Measurements from ENCODE around the gene TOMM40L. TPM values are rescaled to one million over a fixed set of nuclear protein-coding genes. Genes with fewer than 3 reads are reported as not detected.
"Not testable (repeated sequence)": the region's sequence is repeated elsewhere in the genome, so short reads cannot be mapped to it uniquely, and the experiment has no call there.

Gene TOMM40L
- polyA plus RNA-seq, 1 donor from 2014 or later: 32.5 TPM

- Histone ChIP-seq H3K9me2 (ENCODE audit: insufficient read depth, low read length) (no peaks in the 10 kb centered on the region), H4K20me1 (ENCODE audit: insufficient read depth) (no peaks in the 10 kb centered on the region), H3K36me3 (ENCODE audit: insufficient read depth, low read length) (no peaks in the 10 kb centered on the region), H3K4me2 (ENCODE audit: low read length) (no peak overlapping the region), H2AFZ (ENCODE audit: low read depth, low read length) (no peak overlapping the region), H3F3A (ENCODE audit: insufficient read depth, low read length, poor library complexity, severe bottlenecking) (no peaks in the 10 kb centered on the region), H3K79me2 (replicated peaks; ENCODE audit: insufficient read depth, low read length) (no peaks in the 10 kb centered on the region), H3K9ac (ENCODE audit: low read length) (no peak overlapping the region), H3K9me3 (ENCODE audit: low read length) (no peaks in the 10 kb centered on the region), H3K4me3 (ENCODE audit: low read length) (no peak overlapping the region), H3K27me3 (ENCODE audit: insufficient read depth, low read depth, low read length) (no peaks in the 10 kb centered on the region), H3K27ac (ENCODE audit: low read length) (no peak overlapping the region)
- TF ChIP-seq POLR2AphosphoS5 (IDR thresholded peaks at IDR 0.05) (no peak), MXI1 (conservative IDR thresholded peaks at IDR 0.05; ENCODE audit: poor library complexity, severe bottlenecking) (no peak), REST (IDR thresholded peaks at IDR 0.05; ENCODE audit: borderline replicate concordance) (no peak), EZH2 (IDR thresholded peaks at IDR 0.05; ENCODE audit: borderline replicate concordance, insufficient read depth, low read length, poor library complexity, severe bottlenecking) (no peak), RAD21 (conservative IDR thresholded peaks at IDR 0.05) (no peak), TAF1 (IDR thresholded peaks at IDR 0.05; ENCODE audit: low read depth) (no peak), EP300 (conservative IDR thresholded peaks at IDR 0.05; ENCODE audit: poor library complexity, severe bottlenecking) (no peak), SMC3 (conservative IDR thresholded peaks at IDR 0.05; ENCODE audit: poor library complexity) (no peak), CTCF (IDR thresholded peaks at IDR 0.05; ENCODE audit: poor library complexity, severe bottlenecking) (no peak)
These were observed 25.7 kb downstream of the TOMM40L start for GRCh38 chr1:161251579-161251978.

GRCh38 chr1:161255302-161255701, 29.4 kb downstream of the TOMM40L start:
- not testable (repeated sequence) for H3K9ac ChIP-seq (ENCODE audit: low read length)

GRCh38 chr1:161255955-161256520, 30.2 kb downstream of the TOMM40L start:
- H2AFZ ChIP-seq (ENCODE audit: low read depth, low read length); H4K20me1 ChIP-seq (ENCODE audit: insufficient read depth); H3K9ac ChIP-seq (ENCODE audit: low read length); H3F3A ChIP-seq (ENCODE audit: insufficient read depth, low read length, poor library complexity, severe bottlenecking); H3K9me3 ChIP-seq (ENCODE audit: low read length); H3K36me3 ChIP-seq (ENCODE audit: insufficient read depth, low read length); H3K27ac ChIP-seq (ENCODE audit: low read length); H3K4me2 ChIP-seq (ENCODE audit: low read length); H3K4me3 ChIP-seq (ENCODE audit: low read length); H3K79me2 ChIP-seq (replicated peaks; ENCODE audit: insufficient read depth, low read length); H3K9me2 ChIP-seq (ENCODE audit: insufficient read depth, low read length): not testable (repeated sequence)
- peaks cover 20% of the 10 kb centered on the region for H3K27me3 ChIP-seq (ENCODE audit: insufficient read depth, low read depth, low read length)

More at GRCh38 chr1:161255302-161255701, 29.4 kb downstream of the TOMM40L start:
- not testable (repeated sequence) for H3K36me3 ChIP-seq (ENCODE audit: insufficient read depth, low read length); H4K20me1 ChIP-seq (ENCODE audit: insufficient read depth); H3K4me2 ChIP-seq (ENCODE audit: low read length); H3K9me3 ChIP-seq (ENCODE audit: low read length); H3K9me2 ChIP-seq (ENCODE audit: insufficient read depth, low read length); H3F3A ChIP-seq (ENCODE audit: insufficient read depth, low read length, poor library complexity, severe bottlenecking); H3K4me3 ChIP-seq (ENCODE audit: low read length); H3K79me2 ChIP-seq (replicated peaks; ENCODE audit: insufficient read depth, low read length); H2AFZ ChIP-seq (ENCODE audit: low read depth, low read length); H3K27ac ChIP-seq (ENCODE audit: low read length)
- H3K27me3 ChIP-seq (ENCODE audit: insufficient read depth, low read depth, low read length): peaks cover 17% of the 10 kb centered on the region

- not testable (repeated sequence) for H3K4me3 ChIP-seq (ENCODE audit: low read length)
These were observed 31.2 kb downstream of the TOMM40L start for GRCh38 chr1:161257109-161257508.

More at GRCh38 chr1:161257109-161257508, 31.2 kb downstream of the TOMM40L start:
- H3K9ac ChIP-seq (ENCODE audit: low read length); H3K79me2 ChIP-seq (replicated peaks; ENCODE audit: insufficient read depth, low read length); H3K9me2 ChIP-seq (ENCODE audit: insufficient read depth, low read length); H3K36me3 ChIP-seq (ENCODE audit: insufficient read depth, low read length); H3K9me3 ChIP-seq (ENCODE audit: low read length); H2AFZ ChIP-seq (ENCODE audit: low read depth, low read length); H3K4me2 ChIP-seq (ENCODE audit: low read length); H3K27ac ChIP-seq (ENCODE audit: low read length); H4K20me1 ChIP-seq (ENCODE audit: insufficient read depth); H3F3A ChIP-seq (ENCODE audit: insufficient read depth, low read length, poor library complexity, severe bottlenecking): not testable (repeated sequence)
- peaks cover 20% of the 10 kb centered on the region for H3K27me3 ChIP-seq (ENCODE audit: insufficient read depth, low read depth, low read length)
